IMR-90 (cell line): ENCODE data around the gene RBMS3. TPM values are rescaled to one million over a fixed set of nuclear protein-coding genes. Genes with fewer than 3 reads are reported as not detected.

ENCODE experiments used
- ATAC-seq: fragments of 200-7000 bp; cut with Tn5 transposase; 2 replicates; pipeline ENCODE4 v1.9.1; 2020; ENCODE audit warnings: low read depth, mild to moderate bottlenecking, moderate library complexity
- BruUV-seq: library from RNA; stranded (reverse); fragments of 400-500 nt; replicated peaks from 2 replicates; lab custom pipeline; 2021; lab: Mats Ljungman, UMichigan
- CTCF ChIA-PET: fragments of 300-600 bp; formaldehyde crosslinking; extraction: SDS; loops from one replicate; lab custom pipeline; 2021; ENCODE audit warnings: antibody characterized with exemption; lab: Yijun Ruan, JAX
- POLR2A ChIA-PET: fragments of 300-600 bp; sonication (Branson Sonifier 250); formaldehyde crosslinking; loops from one replicate; lab custom pipeline; 2022; ENCODE audit warnings: antibody characterized with exemption; ENCODE audit not compliant: unreplicated experiment; lab: Charles Lee
- DNase-seq: peaks from one replicate; pipeline ENCODE4 v3.0.0; 2013
- H2AFZ ChIP-seq: replicated peaks from 2 replicates; pipeline ENCODE3; 2013; ENCODE audit warnings: low read length, mild to moderate bottlenecking; ENCODE audit not compliant: poor library complexity
- H2AK5ac ChIP-seq: 2 replicates; pipeline ENCODE4 v1.6.1; 2013; ENCODE audit warnings: low read depth, low read length, inconsistent platforms
- H2AK9ac ChIP-seq: replicated peaks from 2 replicates; pipeline ENCODE3; 2013; ENCODE audit warnings: mild to moderate bottlenecking, low read depth, low read length, moderate library complexity; ENCODE audit not compliant: poor library complexity
- H2BK120ac ChIP-seq: 2 replicates; pipeline ENCODE4 v1.6.1; 2013; ENCODE audit warnings: low read depth, low read length, inconsistent platforms
- H2BK15ac ChIP-seq: 3 replicates; pipeline ENCODE4 v1.6.1; 2013; ENCODE audit warnings: low read depth, low read length, inconsistent platforms
- H2BK20ac ChIP-seq: 2 replicates; pipeline ENCODE4 v1.6.1; 2013; ENCODE audit warnings: low read depth, mild to moderate bottlenecking, inconsistent platforms, low read length, moderate library complexity
- H2BK5ac ChIP-seq: 2 replicates; pipeline ENCODE4 v1.6.1; 2013; ENCODE audit warnings: mild to moderate bottlenecking, low read depth, low read length, inconsistent platforms; ENCODE audit not compliant: poor library complexity, severe bottlenecking
- H3K14ac ChIP-seq: replicated peaks from 2 replicates; pipeline ENCODE4 v1.6.1; 2013; ENCODE audit warnings: low read depth, low read length, inconsistent platforms
- H3K18ac ChIP-seq: 2 replicates; pipeline ENCODE4 v1.6.1; 2013; ENCODE audit warnings: low read depth, low read length, control low read depth
- H3K23ac ChIP-seq: 2 replicates; pipeline ENCODE4 v1.6.1; 2013; ENCODE audit warnings: low read depth, low read length, inconsistent platforms
- H3K27ac ChIP-seq: 2 replicates; pipeline ENCODE4 v1.5.1; 2013; ENCODE audit warnings: mild to moderate bottlenecking, control low read depth, low read length; ENCODE audit not compliant: insufficient read depth
- H3K27me3 ChIP-seq: 2 replicates; pipeline ENCODE4 v1.6.1; 2013; ENCODE audit warnings: low read length; ENCODE audit not compliant: control insufficient read depth, insufficient read depth
- H3K36me3 ChIP-seq: 2 replicates; pipeline ENCODE4 v1.6.1; 2013; ENCODE audit warnings: low read length, mixed read lengths; ENCODE audit not compliant: control insufficient read depth, insufficient read depth
- H3K4ac ChIP-seq: 2 replicates; pipeline ENCODE4 v1.6.1; 2013; ENCODE audit warnings: low read depth, low read length, inconsistent platforms
- H3K4me1 ChIP-seq: 2 replicates; pipeline ENCODE4 v1.6.1; 2013; ENCODE audit warnings: low read length, mixed read lengths; ENCODE audit not compliant: control insufficient read depth, insufficient read depth
- H3K4me2 ChIP-seq: 2 replicates; pipeline ENCODE4 v1.6.1; 2013; ENCODE audit warnings: low read depth, mild to moderate bottlenecking, control low read depth, low read length, moderate library complexity
- H3K4me3 ChIP-seq: 2 replicates; pipeline ENCODE4 v1.5.1; 2013; ENCODE audit warnings: low read depth, mild to moderate bottlenecking, control low read depth, low read length, moderate library complexity; ENCODE audit not compliant: insufficient read depth
- H3K56ac ChIP-seq: 2 replicates; pipeline ENCODE4 v1.6.1; 2013; ENCODE audit warnings: low read length, inconsistent platforms; ENCODE audit not compliant: insufficient read depth; ENCODE audit errors: extremely low read depth
- H3K79me1 ChIP-seq, 2 experiments: 2 replicates each; pipeline ENCODE4 v1.6.1; 2013; ENCODE audit warnings: low read length in 2 of 2, inconsistent platforms in 1 of 2, low read depth in 1 of 2
- H3K9ac ChIP-seq: 2 replicates; pipeline ENCODE4 v1.6.1; 2013; ENCODE audit warnings: low read depth, low read length, control low read depth
- H3K9me1 ChIP-seq: 2 replicates; pipeline ENCODE4 v1.6.1; 2013; ENCODE audit warnings: low read length, inconsistent platforms; ENCODE audit not compliant: insufficient read depth
- H3K9me3 ChIP-seq: 2 replicates; pipeline ENCODE4 v1.6.1; 2013; ENCODE audit warnings: low read length; ENCODE audit not compliant: control insufficient read depth, insufficient read depth
- H4K20me1 ChIP-seq: 2 replicates; pipeline ENCODE4 v1.6.1; 2013; ENCODE audit warnings: low read length, inconsistent platforms; ENCODE audit not compliant: insufficient read depth
- H4K5ac ChIP-seq: 2 replicates; pipeline ENCODE4 v1.6.1; 2013; ENCODE audit warnings: mild to moderate bottlenecking, low read depth, low read length, control low read depth
- H4K8ac ChIP-seq, 2 experiments: 2 replicates each; pipeline ENCODE4 v1.6.1; 2013; ENCODE audit warnings: low read depth in 2 of 2, low read length in 2 of 2, control low read depth in 1 of 2, inconsistent platforms in 1 of 2
- H4K91ac ChIP-seq: 2 replicates; pipeline ENCODE4 v1.6.1; 2013; ENCODE audit warnings: low read depth, low read length, inconsistent platforms; ENCODE audit not compliant: insufficient read depth
- CHD1 ChIP-seq: IDR thresholded peaks from 2 replicates; pipeline ENCODE4 v1.6.1; 2012; ENCODE audit warnings: low read depth, low read length, improper control_type of control experiment
- FOS ChIP-seq: fragments of 150-350 bp; IDR thresholded peaks from 2 replicates; pipeline ENCODE4 v1.6.1; 2016; ENCODE audit warnings: low read depth, low read length
- MAZ ChIP-seq: IDR thresholded peaks from 2 replicates; pipeline ENCODE4 v1.6.1; 2012; ENCODE audit warnings: low read depth, mild to moderate bottlenecking, low read length, improper control_type of control experiment, moderate library complexity, borderline replicate concordance
- WGBS, 2 experiments: methylation state at CpG; one replicate each; pipeline versions ENCODE4 v1.1.5 to v1.1.7; 2013; ENCODE audit warnings: missing lambda C conversion rate in 2 of 2; ENCODE audit not compliant: insufficient read length in 1 of 2; ENCODE audit errors: extremely low coverage in 2 of 2; 5-methylcytosine and 5-hydroxymethylcytosine counted together
- dilution Hi-C: fragments of 300-500 bp; cut with HindIII; formaldehyde crosslinking; loops from one replicate; pipeline ENCODE4 v1.14.3; 2018; ENCODE audit warnings: low sequenced_read_pairs; ENCODE audit not compliant: unreplicated experiment
- in situ Hi-C: fragments of 300-500 bp; cut with MboI; formaldehyde crosslinking; loops from 3 replicates; pipeline ENCODE4 v1.14.3; 2019; ENCODE audit warnings: low sequenced_read_pairs, inconsistent platforms, mixed read lengths
- intact Hi-C: fragments of 100-400 bp; cut with micrococcal nuclease; formaldehyde crosslinking; loops from 2 replicates; pipeline ENCODE4 v1.10.0; 2022
- polyA plus RNA-seq, 3 experiments: library from polyadenylated mRNA; depleted of rRNA; stranded (reverse); fragments of >200 nt; gene quantifications; 2 replicates each; pipeline ENCODE4 v1.2.3, GENCODE V29; 2012; ENCODE audit warnings: low replicate concordance in 1 of 3
- total RNA-seq: library from RNA; depleted of rRNA; stranded (reverse); fragments of >200 nt; gene quantifications from 2 replicates; pipeline ENCODE4 v1.2.3, GENCODE V29; 2012

The RBMS3 gene
- total and polyA plus RNA-seq, 2 of the 4 experiments (the other 2 are of a cell fraction) = 15.2 to 127 TPM

- Histone ChIP-seq H3K79me1 (no peaks in the 10 kb centered on the region), H3K4me3 (no peak overlapping the region), H3K14ac (no peak overlapping the region), H3K18ac (no peak overlapping the region), H3K4ac (no peak overlapping the region), H2BK20ac (no peak overlapping the region), H2BK120ac (no peak overlapping the region), H4K20me1 (no peaks in the 10 kb centered on the region), H3K27me3 (no peaks in the 10 kb centered on the region), H3K27ac (no peak overlapping the region), H3K23ac (no peak overlapping the region), H3K36me3 (no peaks in the 10 kb centered on the region), H2BK5ac (no peak overlapping the region), H2BK15ac (no peak overlapping the region), H2AK9ac (no peak overlapping the region), H3K9me3 (no peaks in the 10 kb centered on the region), H3K9me1 (no peaks in the 10 kb centered on the region), H4K91ac (no peak overlapping the region), H4K5ac (no peak overlapping the region), H3K56ac (no peak overlapping the region), H3K9ac (no peak overlapping the region), H2AFZ (no peak overlapping the region), H3K4me2 (no peak overlapping the region), H3K4me1 (no peaks in the 10 kb centered on the region), H4K8ac (no peak overlapping the region), H2AK5ac (no peak overlapping the region)
- no CpG with 5 or more reads among the region's 1 CpG for WGBS, 2 experiments
- intact Hi-C loops = no loop called here
- TF ChIP-seq MAZ (no peak), CHD1 (no peak), FOS (no peak)
- no peak for DNase-seq
- no TSS peak for BruUV-seq
- dilution Hi-C loops = no loop called here
- in situ Hi-C loops = no loop called here
- CTCF ChIA-PET = no interaction called here
- POLR2A ChIA-PET = no interaction called here
- ATAC-seq = no peak
Observed at GRCh38 chr3:29852767-29853166, 571.9 kb downstream of the RBMS3 start.
